NCI-H2171 treated with DMSO at 0.1 percent for 48 hours (cell line): ENCODE measurements around the gene BCKDK.

ENCODE experiments used
- DNase-seq: peaks from one replicate; lab custom pipeline; 2025; lab: John Stamatoyannopoulos, UW

The BCKDK gene

DNA sequence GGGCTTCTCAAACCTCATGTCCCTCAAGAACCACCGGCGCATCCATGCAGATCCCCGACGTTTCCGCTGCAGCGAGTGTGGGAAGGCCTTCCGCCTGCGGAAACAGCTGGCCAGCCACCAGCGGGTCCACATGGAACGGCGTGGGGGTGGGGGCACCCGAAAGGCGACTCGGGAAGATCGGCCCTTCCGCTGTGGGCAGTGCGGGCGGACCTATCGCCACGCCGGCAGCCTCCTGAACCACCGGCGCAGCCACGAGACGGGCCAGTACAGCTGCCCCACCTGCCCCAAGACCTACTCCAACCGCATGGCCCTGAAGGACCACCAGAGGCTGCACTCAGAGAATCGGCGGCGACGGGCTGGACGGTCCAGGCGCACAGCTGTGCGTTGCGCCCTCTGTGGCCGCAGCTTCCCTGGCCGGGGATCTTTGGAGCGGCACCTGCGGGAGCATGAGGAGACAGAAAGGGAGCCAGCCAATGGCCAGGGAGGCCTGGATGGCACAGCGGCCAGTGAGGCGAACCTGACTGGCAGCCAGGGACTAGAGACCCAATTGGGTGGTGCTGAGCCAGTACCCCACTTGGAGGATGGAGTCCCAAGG is 28.1 kb upstream of the BCKDK start:
- DNase-seq: no peak

- DNase-seq: no peak
These were observed 27.3 kb upstream of the BCKDK start for GRCh38 chr16:31080756-31081419.

DNA sequence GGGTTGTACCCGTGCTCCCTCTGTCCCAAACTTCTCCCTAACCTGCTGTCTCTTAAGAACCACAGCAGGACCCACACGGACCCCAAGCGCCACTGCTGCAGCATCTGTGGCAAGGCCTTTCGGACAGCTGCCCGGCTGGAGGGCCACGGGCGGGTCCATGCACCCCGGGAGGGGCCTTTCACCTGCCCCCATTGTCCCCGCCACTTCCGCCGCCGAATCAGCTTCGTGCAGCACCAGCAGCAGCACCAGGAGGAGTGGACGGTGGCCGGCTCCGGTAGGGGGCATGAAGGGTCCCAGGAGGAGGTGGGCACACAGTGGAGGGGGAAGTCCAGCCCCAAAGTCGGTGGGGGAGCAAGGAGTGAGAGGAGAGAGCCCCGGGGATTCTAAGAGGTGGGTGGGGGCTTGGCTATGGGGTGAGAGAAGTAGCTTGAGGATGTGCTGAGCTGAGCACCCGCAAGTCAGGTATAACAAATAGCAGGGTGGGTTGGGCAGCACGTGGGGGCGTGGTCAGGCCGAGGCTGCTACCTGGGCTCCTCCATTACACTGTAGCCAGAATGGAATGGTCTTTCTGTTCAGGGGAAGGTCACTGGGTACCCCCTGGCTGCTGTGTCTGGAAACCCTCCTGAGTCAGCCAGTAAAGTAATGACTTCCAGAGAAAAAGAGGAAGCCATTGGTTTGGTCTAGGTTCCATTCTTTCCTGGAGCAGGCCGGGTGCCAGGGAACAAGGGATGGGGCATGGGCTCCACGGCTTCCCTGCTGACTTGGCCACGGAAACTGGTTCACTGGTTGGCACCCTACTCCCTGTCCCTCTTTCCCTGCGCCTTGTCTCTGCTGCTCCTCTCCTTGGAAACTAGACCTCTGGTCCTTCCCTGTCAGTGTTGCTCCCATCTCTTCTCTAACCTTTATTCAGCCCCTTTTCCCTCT is 26.5 kb upstream of the BCKDK start:
- no peak for DNase-seq

- no peak for DNase-seq
These were observed 25.7 kb upstream of the BCKDK start for GRCh38 chr16:31082368-31083045.

DNA sequence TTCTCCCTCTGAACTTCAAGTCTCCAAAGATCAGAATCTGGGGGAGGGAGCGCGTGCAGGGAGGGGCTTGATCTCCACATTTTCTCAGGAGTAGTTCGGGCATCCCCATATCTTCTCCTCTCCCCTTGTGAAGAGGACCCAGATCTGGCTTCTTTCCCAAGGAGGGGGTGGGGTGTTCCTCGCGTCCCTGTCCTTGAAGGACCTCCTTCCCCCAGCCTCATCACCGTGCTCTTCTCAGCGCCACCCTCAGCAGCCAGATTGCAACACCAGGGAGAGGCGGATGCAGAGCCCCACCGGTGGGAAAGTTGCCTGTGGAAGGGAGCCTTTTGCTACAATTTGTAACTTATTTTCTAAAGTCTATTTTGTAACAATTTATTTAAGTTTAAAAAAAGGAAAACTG is 25.1 kb upstream of the BCKDK start:
- DNase-seq: no peak

DNA sequence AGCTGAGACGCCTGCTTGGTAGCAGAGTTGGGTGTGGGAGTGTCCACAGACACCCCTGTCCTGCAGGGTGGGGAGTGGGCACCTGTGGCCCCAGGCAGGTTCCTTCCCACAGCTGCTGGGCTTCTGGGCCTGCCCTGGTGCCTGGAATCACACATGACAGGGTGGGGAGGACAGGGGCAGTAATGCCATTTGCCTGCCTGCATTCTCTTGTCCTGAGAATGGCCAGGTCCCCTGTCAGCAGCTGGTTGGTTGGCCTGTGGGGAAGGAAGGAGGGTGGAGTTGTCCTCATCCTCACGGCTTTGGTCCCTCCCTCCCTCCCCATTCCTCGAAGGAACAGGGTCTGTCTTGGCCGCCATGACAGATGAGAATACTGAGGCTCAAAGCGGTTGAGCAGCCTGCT is 24.6 kb upstream of the BCKDK start:
- DNase-seq: no peak

GRCh38 chr16:31083981-31084380 is 24.2 kb upstream of the BCKDK start:
- no peak for DNase-seq

- DNase-seq: no peak
These were observed 23.4 kb upstream of the BCKDK start for GRCh38 chr16:31084584-31085302.

GRCh38 chr16:31085411-31085810 is 22.8 kb upstream of the BCKDK start:
- no peak for DNase-seq

- DNase-seq: no peak
These were observed 22.1 kb upstream of the BCKDK start for GRCh38 chr16:31085873-31086628.

DNA sequence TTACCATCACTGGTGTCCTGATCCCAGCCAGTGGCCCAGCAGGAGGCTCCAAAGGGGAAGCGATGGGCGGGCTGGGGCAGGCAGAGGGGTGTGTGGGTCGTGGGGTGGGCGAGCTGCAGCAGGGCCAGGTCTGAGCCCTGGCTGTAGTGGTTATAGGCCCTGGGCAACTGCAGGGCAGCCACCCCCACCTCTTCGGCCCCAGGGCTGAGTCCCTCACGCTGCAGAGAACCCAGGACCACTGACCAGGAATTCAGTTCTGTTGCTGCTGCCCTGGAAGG is 21.6 kb upstream of the BCKDK start:
- no peak for DNase-seq

DNA sequence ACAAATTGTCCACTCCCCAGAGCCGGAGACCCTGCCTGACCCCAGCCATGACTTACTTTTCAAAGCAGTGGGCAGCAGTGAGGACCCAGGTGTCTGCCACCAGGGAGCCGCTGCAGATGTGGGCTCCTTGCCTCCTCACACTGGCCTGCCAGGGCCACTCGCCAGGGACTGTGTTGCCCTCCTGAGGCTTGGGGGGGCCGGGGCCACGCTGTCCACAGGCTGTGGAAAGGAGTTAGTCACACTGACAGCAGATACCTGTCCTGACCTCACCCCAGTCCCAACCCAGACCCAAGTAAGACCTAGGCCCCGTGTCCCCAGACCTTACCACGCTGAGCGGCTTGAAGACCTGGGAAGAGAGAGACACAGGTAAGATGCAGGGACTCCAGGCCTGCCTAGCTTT is 20.7 kb upstream of the BCKDK start:
- DNase-seq: no peak

DNA sequence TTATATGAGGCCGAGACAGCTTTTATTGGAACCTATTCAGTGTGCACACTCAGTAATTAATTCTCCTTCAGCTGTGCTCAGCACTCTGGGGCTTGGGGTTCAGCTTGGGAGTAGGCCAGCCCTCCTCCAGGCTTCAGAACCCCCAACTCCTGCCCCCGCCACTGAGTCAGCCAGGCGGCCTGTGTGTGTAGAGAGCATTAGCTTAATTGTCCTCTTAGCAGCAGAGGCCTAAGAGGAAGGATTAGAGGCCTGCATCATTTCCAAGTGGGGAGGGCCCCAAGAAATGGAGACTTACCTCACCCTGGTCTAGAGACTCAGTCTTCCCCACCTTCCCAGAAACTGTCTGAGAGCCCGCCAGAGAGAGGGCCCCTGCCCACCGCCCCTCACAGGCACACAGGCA is 20.2 kb upstream of the BCKDK start:
- DNase-seq: no peak

DNA sequence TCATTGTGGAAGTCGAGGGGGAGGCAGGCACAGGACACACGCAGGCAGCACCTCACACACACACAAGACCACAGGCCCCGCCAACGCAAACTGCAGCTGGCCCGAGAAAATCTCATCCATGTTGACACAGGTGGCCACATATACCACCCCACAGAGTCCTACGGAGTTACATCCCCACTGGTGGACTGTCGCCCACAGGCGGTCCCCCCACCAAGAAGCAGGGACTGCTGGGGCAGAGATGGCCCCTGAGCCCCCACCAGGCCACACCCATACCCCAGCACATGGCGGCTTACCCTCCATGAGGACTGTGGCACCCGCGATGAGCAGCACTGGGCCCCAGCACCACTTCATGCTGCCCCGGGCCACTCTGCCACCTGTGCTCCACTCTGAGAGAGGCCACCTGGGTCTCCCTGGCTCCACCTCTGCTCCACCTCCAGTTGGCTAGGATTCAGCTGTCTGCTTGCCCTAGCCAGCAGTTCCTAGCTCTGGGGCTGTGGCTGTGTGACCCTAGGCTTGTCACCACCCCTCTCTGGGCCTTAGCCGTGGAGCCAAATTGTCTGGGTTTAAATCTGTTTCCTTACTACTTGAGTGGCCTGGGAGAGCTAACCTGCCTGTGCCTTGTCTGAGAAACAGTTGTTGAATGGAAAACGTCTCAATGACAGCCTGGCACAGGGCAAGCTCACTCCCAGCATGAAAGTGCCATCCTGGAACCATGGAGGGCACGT is 19.6 kb upstream of the BCKDK start, which contains the start of gene PRSS53:
Gene PRSS53 (minus strand): TSS at position 485 of the 725 bp plus-strand sequence. CDS start 134 bp downstream, at position 351.
- DNase-seq: peak; percentile 33

DNA sequence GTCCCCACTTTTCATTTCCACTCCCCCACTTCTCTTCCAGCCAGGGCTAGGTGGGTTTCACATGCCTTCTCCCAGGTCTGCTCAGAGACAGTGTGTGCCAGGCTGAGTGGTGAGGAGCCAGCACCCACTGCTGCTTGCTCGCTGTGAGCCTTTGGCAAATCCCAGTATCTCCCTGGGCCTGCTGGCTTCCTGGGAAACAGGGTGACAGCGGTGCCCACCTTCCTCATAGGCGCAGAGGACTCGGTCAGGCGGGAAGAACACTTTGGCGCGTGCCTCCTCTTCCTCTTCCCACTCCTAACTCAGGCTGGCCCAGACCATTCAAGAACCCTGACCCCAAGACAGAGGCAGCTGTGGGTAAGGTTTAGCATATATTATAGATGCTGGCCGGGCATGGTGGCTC is 19.0 kb upstream of the BCKDK start:
- no peak for DNase-seq

- DNase-seq: no peak
These were observed 17.6 kb upstream of the BCKDK start for GRCh38 chr16:31090540-31090939.

DNA sequence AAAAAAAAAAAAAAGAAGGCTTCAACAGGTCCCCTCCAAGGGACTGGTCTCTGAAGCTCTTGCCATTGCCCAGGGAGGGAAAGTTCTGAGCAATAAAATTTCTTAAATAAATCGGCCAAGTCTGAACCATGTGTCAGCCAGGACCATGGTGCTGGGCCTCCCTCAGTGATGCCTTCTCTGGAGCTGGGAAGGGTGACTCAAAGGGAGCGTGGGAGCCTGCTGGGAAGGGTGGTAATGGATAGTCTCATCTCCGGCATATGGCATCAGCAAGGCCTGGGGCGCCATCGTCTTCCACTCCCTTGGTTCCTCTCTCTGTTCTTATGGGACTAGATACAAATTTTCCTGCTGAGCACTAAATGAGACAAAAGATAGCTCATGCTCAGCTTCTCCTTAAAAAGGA is 15.9 kb upstream of the BCKDK start:
- DNase-seq: no peak

GRCh38 chr16:31093132-31093703 is 15.0 kb upstream of the BCKDK start:
- DNase-seq: no peak

GRCh38 chr16:31094088-31094423 is 14.1 kb upstream of the BCKDK start:
- no peak for DNase-seq

- DNase-seq: peak; percentile 97
These were observed 13.6 kb upstream of the BCKDK start, which contains the start of gene VKORC1 for GRCh38 chr16:31094424-31095120. VKORC1 (minus strand) TSS chr16:31094797; CDS start chr16:31094729, 68 bp downstream.
